ENCODE data around the gene REXO5. TPM values are rescaled to one million over a fixed set of nuclear protein-coding genes. Genes with fewer than 3 reads are reported as not detected.

The REXO5 gene
- total and polyA plus RNA-seq, 9 of the 15 experiments (the other 6 are each of a cell fraction or from before 2014, with no cell fraction given) = 10.5 to 45.1 (median 25.4) TPM

DNA sequence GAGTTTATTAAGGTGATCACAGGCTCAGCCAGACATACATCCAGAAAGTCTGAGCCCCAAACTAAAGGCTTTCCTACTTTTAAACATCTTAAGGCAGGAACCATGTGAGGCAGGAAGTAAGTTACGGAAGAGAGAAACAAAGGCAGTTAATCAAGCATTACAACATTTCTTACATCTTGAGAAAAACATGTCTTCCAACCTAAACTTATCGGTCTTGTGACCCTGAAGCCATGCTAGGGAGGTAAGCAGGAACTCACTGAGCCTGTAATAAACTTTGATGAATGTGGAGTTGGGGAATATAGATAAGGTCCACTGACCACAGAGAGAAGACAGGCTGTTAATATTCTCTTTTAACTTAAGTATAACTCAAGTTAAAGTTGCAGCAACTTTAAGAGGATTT, 46.0 kb upstream of the REXO5 start (continued):
- TF ChIP-seq, protein P1, sequence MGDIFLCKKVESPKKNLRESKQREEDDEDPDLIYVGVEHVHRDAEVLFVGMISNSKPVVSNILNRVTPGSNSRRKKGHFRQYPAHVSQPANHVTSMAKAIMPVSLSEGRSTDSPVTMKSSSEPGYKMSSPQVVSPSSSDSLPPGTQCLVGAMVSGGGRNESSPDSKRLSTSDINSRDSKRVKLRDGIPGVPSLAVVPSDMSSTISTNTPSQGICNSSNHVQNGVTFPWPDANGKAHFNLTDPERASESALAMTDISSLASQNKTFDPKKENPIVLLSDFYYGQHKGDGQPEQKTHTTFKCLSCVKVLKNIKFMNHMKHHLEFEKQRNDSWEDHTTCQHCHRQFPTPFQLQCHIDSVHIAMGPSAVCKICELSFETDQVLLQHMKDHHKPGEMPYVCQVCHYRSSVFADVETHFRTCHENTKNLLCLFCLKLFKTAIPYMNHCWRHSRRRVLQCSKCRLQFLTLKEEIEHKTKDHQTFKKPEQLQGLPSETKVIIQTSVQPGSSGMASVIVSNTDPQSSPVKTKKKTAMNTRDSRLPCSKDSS (IDR thresholded peaks at IDR 0.05; ENCODE audit: low read depth, partially characterized antibody) = no peak
- TF ChIP-seq, protein P2, sequence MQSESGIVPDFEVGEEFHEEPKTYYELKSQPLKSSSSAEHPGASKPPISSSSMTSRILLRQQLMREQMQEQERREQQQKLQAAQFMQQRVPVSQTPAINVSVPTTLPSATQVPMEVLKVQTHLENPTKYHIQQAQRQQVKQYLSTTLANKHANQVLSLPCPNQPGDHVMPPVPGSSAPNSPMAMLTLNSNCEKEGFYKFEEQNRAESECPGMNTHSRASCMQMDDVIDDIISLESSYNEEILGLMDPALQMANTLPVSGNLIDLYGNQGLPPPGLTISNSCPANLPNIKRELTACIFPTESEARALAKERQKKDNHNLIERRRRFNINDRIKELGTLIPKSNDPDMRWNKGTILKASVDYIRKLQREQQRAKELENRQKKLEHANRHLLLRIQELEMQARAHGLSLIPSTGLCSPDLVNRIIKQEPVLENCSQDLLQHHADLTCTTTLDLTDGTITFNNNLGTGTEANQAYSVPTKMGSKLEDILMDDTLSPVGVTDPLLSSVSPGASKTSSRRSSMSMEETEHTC (IDR thresholded peaks at IDR 0.05) = peak; percentile 67
- no peak for TF ChIP-seq ZSCAN32 (CRISPR knock-in tag; IDR thresholded peaks at IDR 0.05)
- no peak for TF ChIP-seq NCOA1 (IDR thresholded peaks at IDR 0.05; ENCODE audit: low read depth)
- TF ChIP-seq ZBTB17 (CRISPR knock-in tag; IDR thresholded peaks at IDR 0.05) = peak; percentile 18; the same call in 1 of the 2 replicates
- TF ChIP-seq, protein P3, sequence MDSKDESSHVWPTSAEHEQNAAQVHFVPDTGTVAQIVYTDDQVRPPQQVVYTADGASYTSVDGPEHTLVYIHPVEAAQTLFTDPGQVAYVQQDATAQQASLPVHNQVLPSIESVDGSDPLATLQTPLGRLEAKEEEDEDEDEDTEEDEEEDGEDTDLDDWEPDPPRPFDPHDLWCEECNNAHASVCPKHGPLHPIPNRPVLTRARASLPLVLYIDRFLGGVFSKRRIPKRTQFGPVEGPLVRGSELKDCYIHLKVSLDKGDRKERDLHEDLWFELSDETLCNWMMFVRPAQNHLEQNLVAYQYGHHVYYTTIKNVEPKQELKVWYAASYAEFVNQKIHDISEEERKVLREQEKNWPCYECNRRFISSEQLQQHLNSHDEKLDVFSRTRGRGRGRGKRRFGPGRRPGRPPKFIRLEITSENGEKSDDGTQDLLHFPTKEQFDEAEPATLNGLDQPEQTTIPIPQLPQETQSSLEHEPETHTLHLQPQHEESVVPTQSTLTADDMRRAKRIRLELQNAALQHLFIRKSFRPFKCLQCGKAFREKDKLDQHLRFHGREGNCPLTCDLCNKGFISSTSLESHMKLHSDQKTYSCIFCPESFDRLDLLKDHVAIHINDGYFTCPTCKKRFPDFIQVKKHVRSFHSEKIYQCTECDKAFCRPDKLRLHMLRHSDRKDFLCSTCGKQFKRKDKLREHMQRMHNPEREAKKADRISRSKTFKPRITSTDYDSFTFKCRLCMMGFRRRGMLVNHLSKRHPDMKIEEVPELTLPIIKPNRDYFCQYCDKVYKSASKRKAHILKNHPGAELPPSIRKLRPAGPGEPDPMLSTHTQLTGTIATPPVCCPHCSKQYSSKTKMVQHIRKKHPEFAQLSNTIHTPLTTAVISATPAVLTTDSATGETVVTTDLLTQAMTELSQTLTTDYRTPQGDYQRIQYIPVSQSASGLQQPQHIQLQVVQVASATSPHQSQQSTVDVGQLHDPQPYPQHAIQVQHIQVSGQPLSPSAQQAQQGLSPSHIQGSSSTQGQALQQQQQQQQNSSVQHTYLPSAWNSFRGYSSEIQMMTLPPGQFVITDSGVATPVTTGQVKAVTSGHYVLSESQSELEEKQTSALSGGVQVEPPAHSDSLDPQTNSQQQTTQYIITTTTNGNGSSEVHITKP (IDR thresholded peaks at IDR 0.05; ENCODE audit: partially characterized antibody) = no peak
- no peak for TF ChIP-seq YBX1 (IDR thresholded peaks at IDR 0.05)
- no peak for TF ChIP-seq HNRNPK (IDR thresholded peaks at IDR 0.05; ENCODE audit: low read depth, low read length, poor library complexity, severe bottlenecking)
- TF ChIP-seq ZNF75A (CRISPR knock-in tag; IDR thresholded peaks at IDR 0.05) = 0 out of 2 replicates have a peak, but pooled peaks have one; percentile 5
- TF ChIP-seq RB1 (IDR thresholded peaks at IDR 0.05; ENCODE audit: low read depth) = no peak
- peak; percentile 80 for TF ChIP-seq CBFA2T3 (IDR thresholded peaks at IDR 0.05)
- TF ChIP-seq, protein P4, sequence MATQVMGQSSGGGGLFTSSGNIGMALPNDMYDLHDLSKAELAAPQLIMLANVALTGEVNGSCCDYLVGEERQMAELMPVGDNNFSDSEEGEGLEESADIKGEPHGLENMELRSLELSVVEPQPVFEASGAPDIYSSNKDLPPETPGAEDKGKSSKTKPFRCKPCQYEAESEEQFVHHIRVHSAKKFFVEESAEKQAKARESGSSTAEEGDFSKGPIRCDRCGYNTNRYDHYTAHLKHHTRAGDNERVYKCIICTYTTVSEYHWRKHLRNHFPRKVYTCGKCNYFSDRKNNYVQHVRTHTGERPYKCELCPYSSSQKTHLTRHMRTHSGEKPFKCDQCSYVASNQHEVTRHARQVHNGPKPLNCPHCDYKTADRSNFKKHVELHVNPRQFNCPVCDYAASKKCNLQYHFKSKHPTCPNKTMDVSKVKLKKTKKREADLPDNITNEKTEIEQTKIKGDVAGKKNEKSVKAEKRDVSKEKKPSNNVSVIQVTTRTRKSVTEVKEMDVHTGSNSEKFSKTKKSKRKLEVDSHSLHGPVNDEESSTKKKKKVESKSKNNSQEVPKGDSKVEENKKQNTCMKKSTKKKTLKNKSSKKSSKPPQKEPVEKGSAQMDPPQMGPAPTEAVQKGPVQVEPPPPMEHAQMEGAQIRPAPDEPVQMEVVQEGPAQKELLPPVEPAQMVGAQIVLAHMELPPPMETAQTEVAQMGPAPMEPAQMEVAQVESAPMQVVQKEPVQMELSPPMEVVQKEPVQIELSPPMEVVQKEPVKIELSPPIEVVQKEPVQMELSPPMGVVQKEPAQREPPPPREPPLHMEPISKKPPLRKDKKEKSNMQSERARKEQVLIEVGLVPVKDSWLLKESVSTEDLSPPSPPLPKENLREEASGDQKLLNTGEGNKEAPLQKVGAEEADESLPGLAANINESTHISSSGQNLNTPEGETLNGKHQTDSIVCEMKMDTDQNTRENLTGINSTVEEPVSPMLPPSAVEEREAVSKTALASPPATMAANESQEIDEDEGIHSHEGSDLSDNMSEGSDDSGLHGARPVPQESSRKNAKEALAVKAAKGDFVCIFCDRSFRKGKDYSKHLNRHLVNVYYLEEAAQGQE (IDR thresholded peaks at IDR 0.05; ENCODE audit: borderline replicate concordance) = no peak
- TF ChIP-seq, protein P4 (CRISPR knock-in tag; IDR thresholded peaks at IDR 0.05; ENCODE audit: low read depth) = no peak
- peak in 1 of 2 experiments; percentile 11; a peak in 1 of 4 replicates for TF ChIP-seq MAZ (CRISPR knock-in tag; conservative IDR thresholded peaks at IDR 0.05 in 1 of 2, IDR thresholded peaks at IDR 0.05 in 1 of 2)
